GM13977 (cell line): ENCODE measurements around the gene UNC13A.

Source experiments
- DNase-seq: peaks from one replicate; pipeline ENCODE4 v3.0.0; 2012; ENCODE audit warnings: low spot score
- in situ Hi-C: fragments of 300-500 bp; cut with MboI; formaldehyde crosslinking; loops from one replicate; pipeline ENCODE4 v1.12.0; 2022; ENCODE audit warnings: low sequenced_read_pairs, low pct_unique_long_range_greater_than_20kb, mixed read lengths, inconsistent platforms; ENCODE audit not compliant: unreplicated experiment
- TF ChIP-seq, protein P1 (sequence below): IDR thresholded peaks from 2 replicates; pipeline ENCODE4 v1.5.1; 2012; ENCODE audit warnings: mild to moderate bottlenecking, control low read depth; ENCODE audit not compliant: insufficient read depth; ENCODE audit errors: extremely low read depth, missing control alignments

Gene UNC13A

DNA sequence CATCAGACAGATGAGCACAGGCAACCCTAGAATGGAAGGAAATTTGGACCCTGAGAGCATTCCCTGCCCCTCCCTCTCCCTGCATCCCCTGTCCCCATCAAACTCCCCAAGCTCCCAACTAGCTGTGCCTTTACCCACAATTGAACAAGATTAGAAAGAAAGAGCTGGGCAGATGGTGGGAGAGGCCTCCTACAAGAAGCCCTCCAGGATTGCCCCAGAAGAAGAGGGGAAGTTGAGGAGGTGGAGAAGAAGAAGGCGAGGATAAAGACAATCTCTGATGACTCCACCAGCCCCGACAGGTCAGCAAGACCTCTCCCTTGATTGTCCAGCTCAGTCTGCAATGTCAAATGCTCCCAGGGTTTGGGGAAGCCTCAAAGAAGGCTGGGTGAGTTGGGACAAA, 11.9 kb downstream of the UNC13A start:
- TF ChIP-seq, protein P1, sequence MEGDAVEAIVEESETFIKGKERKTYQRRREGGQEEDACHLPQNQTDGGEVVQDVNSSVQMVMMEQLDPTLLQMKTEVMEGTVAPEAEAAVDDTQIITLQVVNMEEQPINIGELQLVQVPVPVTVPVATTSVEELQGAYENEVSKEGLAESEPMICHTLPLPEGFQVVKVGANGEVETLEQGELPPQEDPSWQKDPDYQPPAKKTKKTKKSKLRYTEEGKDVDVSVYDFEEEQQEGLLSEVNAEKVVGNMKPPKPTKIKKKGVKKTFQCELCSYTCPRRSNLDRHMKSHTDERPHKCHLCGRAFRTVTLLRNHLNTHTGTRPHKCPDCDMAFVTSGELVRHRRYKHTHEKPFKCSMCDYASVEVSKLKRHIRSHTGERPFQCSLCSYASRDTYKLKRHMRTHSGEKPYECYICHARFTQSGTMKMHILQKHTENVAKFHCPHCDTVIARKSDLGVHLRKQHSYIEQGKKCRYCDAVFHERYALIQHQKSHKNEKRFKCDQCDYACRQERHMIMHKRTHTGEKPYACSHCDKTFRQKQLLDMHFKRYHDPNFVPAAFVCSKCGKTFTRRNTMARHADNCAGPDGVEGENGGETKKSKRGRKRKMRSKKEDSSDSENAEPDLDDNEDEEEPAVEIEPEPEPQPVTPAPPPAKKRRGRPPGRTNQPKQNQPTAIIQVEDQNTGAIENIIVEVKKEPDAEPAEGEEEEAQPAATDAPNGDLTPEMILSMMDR: no peak
- peak; percentile 12 for DNase-seq
- in situ Hi-C loops: no loop called here

DNA sequence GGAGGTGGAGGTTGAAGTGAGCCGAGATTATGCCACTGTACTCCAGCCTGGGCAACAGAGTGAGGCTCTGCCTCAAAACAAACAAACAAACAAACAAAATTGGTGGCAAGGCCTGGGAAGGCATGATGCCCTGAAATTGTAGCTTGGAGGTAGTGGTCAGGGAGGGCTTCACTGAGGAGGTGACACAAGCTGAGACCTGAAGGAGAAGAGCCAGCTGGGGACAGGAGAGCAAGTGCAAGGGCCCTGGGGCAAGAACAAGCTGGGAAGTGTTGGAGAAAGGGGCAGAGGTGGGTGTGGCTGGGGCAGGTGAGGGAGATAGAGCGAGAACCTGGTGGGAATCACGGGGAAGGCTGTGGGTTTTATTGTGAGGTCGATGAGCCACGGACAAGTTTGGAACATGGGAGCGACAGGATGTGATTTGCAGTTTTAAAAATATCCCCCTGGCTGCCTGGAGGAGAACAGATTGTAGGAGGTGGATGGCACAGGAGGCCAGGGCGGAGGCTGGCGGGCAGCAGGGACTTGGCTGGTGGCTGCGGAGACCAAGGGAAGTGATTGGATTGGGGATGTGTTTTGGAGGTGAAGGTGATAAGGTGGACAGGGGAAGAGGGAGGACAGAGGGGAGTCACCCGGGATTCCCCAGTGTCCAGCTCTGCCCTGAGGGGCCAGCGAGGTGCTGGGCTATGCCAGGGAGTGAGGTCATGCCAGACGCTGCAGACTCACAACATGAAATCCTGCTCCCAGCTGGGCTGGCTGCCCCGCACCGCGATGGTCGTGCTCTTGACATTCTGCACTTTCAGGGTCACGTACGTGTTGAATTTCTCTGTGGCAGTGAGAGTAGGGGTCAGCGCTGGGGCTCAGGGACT, 14.0 kb downstream of the UNC13A start:
- in situ Hi-C loops: no loop called here
- TF ChIP-seq, protein P1: no peak
- peak; percentile 7 for DNase-seq

DNA sequence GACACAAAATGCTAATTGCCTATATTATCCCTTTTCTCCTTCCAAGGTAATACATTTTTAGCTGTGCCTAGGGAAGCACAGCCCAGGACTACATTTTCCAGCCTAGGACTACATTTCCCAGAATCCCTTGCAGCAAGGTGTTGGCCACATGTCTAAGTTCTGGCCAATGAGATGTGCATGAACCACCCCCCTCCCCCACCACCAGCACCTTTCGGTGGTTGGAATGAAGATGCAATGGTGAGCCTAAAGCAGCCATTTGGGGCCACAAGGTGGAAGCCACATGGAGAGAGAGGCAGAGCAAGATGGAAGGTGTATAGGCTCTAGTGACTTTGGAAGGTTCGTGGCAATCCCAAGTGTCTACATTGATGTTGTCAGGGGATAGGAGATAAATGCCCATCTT, 16.2 kb downstream of the UNC13A start:
- in situ Hi-C loops: no loop called here
- peak; percentile 40 for DNase-seq

DNA sequence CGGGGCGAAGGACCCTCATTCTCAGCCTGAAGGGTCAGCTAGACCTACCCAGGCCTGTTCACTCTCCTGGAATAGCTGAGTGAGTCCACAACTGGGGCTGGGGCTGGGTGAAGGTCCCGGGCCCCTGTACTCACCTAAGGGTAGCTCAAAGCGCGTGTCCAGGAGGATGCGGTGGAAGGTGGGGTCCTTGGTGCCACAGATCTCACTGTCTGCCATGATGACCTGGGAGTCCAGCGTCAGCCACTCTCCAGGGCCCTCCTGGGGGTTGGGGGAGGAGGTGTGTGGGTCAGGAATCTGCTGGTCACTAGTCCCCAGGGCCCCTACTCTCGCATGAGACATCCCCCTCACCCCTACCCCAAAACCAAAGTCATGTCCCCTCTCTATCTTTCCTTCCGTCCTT, 18.7 kb downstream of the UNC13A start:
- in situ Hi-C loops: no loop called here
- TF ChIP-seq, protein P1: no peak
- no peak for DNase-seq

More for the DNA sequence above, 16.2 kb downstream of the UNC13A start:
- TF ChIP-seq, protein P1: no peak

DNA sequence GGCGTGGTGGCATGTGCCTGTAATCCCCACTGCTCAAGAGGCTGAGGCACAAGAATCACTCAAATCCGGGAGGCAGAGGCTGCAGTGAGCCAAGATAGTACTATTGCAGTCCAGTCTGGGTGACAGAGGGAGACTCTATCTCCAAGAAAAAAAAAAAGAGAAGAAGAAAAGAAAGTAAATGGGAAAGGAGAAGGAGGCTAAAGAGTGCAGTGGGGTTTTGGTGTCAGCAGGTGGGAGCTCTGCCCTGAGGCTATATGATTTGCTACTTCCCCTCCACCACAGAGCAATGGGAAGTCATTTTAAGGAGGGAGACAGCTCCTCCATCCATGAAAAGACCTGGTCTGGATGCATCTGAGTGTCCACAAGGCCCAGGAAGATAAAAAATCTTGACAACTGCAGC, 23.1 kb downstream of the UNC13A start:
- TF ChIP-seq, protein P1: no peak
- in situ Hi-C loops: no loop called here
- no peak for DNase-seq

DNA sequence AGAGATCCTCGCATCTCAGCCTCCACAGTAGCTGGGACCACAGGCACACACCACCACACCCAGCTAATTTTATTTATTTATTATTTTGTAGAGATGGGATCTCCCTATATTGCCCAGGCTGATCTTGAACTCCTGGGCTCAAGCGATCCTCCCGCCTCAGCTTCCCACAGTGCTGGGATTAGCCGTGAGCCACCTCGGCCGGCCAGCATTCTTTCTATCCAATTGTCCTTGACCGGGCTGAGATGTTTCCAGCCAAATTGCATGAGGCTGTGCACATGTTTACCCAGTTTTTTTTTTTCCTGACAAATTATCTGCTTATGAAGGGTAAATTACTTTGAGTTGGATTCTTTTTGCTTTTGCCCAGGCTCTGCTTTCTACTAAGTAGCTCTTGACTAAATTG, 28.2 kb downstream of the UNC13A start:
- DNase-seq: no peak
- in situ Hi-C loops: no loop called here
- TF ChIP-seq, protein P1: no peak
